SJCRH30 (cell line): ENCODE measurements around the gene RUNX2. TPM values are rescaled to one million over a fixed set of nuclear protein-coding genes. Genes with fewer than 3 reads are reported as not detected.

ENCODE experiments used
- DNase-seq, 2 experiments: peaks; one replicate each; pipeline ENCODE4 v3.0.0-alpha.2; 2015 to 2020
- H3K27ac ChIP-seq: fragments of 250-450 bp; sonication (Bioruptor Pico); 2 replicates; pipeline ENCODE4 v1.5.1; 2020; ENCODE audit warnings: mild to moderate bottlenecking, moderate library complexity
- H3K27me3 ChIP-seq: fragments of 250-450 bp; sonication (Bioruptor Pico); 2 replicates; pipeline ENCODE4 v1.5.1; 2020; ENCODE audit warnings: mild to moderate bottlenecking, moderate library complexity
- H3K36me3 ChIP-seq: fragments of 250-450 bp; sonication (Bioruptor Pico); 2 replicates; pipeline ENCODE4 v1.5.1; 2020; ENCODE audit warnings: mild to moderate bottlenecking, moderate library complexity
- H3K4me1 ChIP-seq: fragments of 250-450 bp; sonication (Bioruptor Pico); 2 replicates; pipeline ENCODE4 v1.5.1; 2020; ENCODE audit warnings: mild to moderate bottlenecking, moderate library complexity
- H3K4me3 ChIP-seq: fragments of 250-450 bp; sonication (Bioruptor Pico); 2 replicates; pipeline ENCODE4 v1.5.1; 2020; ENCODE audit warnings: mild to moderate bottlenecking, moderate library complexity
- H3K9me3 ChIP-seq: fragments of 250-450 bp; sonication (Bioruptor Pico); replicated peaks from 2 replicates; pipeline ENCODE4 v1.5.1; 2020; ENCODE audit warnings: mild to moderate bottlenecking, moderate library complexity
- total RNA-seq: library from RNA; depleted of rRNA; stranded (reverse); fragments of >200 nt; shearing (Covaris generic); gene quantifications from 2 replicates; pipeline ENCODE4 v1.2.3, GENCODE V29; 2014; rRNA removed

RUNX2 gene
- total RNA-seq, 1 experiment from 2014 or later: 50.5 TPM

DNA sequence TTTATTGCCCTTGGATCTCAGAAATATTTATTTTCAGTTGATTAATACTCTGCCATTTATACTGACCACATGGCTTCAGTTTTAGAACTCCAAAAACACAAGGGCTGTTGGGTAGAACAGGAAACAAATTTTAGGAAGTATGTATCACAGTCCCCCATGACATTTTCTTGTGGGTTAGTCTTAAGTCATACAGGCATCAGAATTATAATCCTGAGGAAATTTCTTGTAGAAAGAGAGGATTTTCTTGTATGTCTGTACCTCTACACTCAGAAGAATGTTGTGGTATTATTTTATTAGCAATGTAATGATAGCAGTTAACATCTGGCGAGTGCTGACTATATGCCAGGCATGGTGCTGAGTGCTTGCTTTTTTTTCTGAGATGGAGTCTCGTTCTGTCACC is 384.7 kb downstream of the RUNX2 start:
- Histone ChIP-seq H3K4me1 (peaks cover 41% of the 10 kb centered on the region), H3K27ac (no peak overlapping the region), H3K9me3 (no peaks in the 10 kb centered on the region), H3K4me3 (no peak overlapping the region), H3K27me3 (no peaks in the 10 kb centered on the region), H3K36me3 (no peaks in the 10 kb centered on the region)
- DNase-seq: no peak

Other genes with a start within 250 kb of the RUNX2 start
- gene SUPT3H, start 49.6 kb downstream of the RUNX2 start, total RNA-seq: 10.3 and 15.8 TPM in 2 replicates